Mesodermal cell (in vitro differentiated cells): ENCODE results near the gene PWWP2B.
A peak's percentile ranks its signal among the peaks of the same experiment; 100 is the strongest.

ENCODE experiments used
- H3K27ac ChIP-seq: 2 replicates; pipeline ENCODE4 v1.7.0; 2013; ENCODE audit warnings: mild to moderate bottlenecking, low read depth, low read length, moderate library complexity; ENCODE audit not compliant: severe bottlenecking
- H3K36me3 ChIP-seq: 2 replicates; pipeline ENCODE4 v1.7.1; 2013; ENCODE audit warnings: mild to moderate bottlenecking, low read length, moderate library complexity; ENCODE audit not compliant: control insufficient read depth, insufficient read depth
- H3K4me1 ChIP-seq: one replicate; pipeline ENCODE4 v1.7.1; 2013; ENCODE audit warnings: mild to moderate bottlenecking, low read length; ENCODE audit not compliant: insufficient read depth, control insufficient read depth, poor library complexity, severe bottlenecking
- H3K4me3 ChIP-seq: 2 replicates; pipeline ENCODE4 v1.7.0; 2013; ENCODE audit warnings: low read length, control low read depth, mild to moderate bottlenecking; ENCODE audit not compliant: insufficient read depth, poor library complexity, severe bottlenecking; ENCODE audit errors: extremely low read depth
- H3K9me3 ChIP-seq: 2 replicates; pipeline ENCODE4 v1.7.1; 2013; ENCODE audit warnings: mild to moderate bottlenecking, low read length, moderate library complexity; ENCODE audit not compliant: control insufficient read depth
- WGBS, 2 experiments: methylation state at CpG; one replicate each; pipeline ENCODE4 v1.1.5; 2013; ENCODE audit warnings: missing lambda C conversion rate in 2 of 2; ENCODE audit not compliant: insufficient coverage in 2 of 2; 5-methylcytosine and 5-hydroxymethylcytosine counted together

Gene PWWP2B

DNA sequence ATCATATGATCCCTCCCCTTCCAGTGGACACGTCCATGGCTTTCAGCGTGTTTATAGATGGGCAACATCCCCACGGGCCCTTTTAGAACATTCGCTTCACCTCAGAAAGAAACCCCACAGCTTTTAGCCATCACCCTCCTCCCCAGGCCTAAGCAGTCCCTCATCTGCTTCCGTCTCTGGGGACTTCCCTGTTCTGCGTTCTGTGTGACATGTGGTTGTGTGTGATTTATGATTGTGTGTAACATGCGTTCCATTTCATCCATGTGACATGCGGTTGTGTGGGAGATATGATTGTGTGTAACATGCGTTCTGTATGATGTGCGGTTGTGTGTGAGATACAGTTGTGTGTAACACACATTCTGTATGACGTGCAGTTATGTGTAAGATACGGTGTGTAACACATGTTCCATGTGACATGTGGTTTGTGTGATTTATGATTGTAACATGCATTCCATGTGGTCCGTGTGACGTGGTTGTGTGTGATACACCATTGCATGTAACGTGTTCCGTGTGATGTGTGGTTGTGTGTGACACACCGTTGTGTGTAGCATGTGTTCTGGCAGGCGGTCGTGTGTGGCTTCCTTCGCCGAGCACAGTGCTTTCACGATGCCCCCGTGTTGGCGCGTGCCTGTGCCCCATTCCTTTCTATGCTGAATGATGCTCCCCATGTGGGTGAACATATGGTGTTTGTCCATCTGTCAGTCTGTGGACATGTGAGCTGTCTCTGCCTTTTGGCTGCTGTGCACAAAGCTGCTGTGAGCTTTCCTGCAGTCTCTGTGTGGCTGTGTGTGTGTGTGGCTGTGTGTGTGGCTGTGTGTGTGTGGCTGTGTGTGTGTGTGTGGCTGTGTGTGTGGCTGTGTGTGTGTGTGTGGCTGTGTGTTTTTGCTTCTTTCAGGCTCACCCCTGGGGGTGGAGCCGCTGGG is 26.2 kb downstream of the PWWP2B start:
- H3K36me3 ChIP-seq = no peaks in the 10 kb centered on the region
- no peak overlapping the region for H3K27ac ChIP-seq
- WGBS, 2 experiments = 94 to 96% methylated on average over 24 of the region's 26 CpGs
- H3K9me3 ChIP-seq = no peaks in the 10 kb centered on the region
- no peak overlapping the region for H3K4me3 ChIP-seq
- H3K4me1 ChIP-seq = peaks cover 25% of the 10 kb centered on the region

DNA sequence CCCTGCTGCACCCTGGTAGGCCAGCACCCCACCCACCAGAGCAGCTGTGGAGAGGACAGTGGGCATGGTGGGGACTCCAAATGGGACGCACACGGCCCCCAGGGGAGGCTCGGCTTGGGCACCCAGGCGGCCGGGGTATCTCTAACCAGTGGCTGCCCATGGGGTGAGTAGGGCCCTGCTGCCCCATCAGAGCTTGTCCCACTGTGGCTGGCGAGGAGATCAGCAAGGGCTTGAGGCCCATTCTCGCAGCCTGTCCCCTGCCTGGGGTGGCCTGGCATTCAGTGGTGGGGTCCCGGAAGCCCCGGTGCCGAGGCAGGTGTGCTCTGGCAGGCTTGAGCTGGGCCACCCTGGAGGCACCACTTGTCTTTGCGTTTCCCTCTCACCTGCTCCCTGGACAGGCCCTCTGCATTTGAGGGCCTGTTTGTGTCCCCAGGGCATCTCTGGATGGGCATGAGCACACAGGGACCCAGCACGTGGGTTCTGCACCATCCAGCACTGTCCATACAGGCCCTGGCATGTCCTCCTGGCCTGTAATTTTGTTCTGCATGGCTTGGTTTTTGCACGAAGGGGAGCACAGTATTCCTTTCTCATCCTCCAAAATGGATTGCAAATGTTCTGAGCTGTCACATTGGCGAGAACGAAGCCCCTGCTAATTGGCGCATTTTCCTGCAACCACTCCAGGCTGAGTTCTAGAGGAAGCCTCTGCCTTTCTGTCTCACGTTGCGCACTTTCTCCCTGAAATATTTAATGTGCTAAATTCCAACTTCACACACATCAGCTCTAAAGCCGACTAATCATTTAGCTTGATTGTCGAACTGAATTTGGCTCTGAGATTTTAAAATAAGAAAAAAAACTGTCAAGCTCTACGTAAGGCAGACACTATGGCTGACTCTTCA is 27.2 kb downstream of the PWWP2B start:
- 91 to 94% methylated on average over 19 to 20 of the region's 21 CpGs for WGBS, 2 experiments
- no peaks in the 10 kb centered on the region for H3K36me3 ChIP-seq
- H3K27ac ChIP-seq = peak overlapping the region; percentile 5
- no peak overlapping the region for H3K4me3 ChIP-seq
- H3K9me3 ChIP-seq = no peaks in the 10 kb centered on the region
- H3K4me1 ChIP-seq = peaks cover 15% of the 10 kb centered on the region

DNA sequence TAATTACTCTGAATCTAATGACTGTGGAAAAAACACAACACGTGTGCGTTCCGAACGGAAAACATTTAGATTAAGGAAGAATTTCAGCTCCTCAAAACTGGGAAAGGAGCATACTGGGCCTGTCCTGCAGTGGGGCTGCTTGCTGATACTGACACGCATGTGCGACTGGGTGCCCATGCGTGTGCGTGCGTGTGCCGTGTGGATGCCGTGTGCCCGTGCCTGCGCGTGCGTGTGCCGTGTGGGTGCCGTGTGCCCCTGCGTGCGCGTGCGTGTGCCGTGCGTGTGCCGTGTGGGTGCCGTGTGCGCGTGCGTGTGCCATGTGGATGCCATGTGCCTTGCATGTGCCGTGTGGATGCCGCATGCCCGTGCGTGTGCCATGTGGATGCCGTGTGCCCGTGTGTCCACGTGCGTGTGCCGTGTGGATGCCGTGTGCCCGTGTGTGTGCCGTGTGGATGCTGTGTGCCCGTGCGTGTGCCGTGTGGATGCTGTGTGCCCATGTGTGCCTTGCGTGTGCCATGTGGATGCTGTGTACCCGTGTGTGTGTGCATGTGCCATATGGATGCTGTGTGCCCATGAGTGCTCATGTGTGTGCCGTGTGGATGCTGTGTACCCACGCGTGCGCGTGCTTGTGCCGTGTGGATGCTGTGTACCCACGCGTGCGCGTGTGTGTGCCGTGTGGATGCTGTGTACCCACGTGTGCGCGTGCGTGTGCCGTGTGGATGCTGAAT is 28.2 kb downstream of the PWWP2B start:
- WGBS, 2 experiments = 98% methylated on average over 60 to 61 of the region's 61 CpGs
- H3K9me3 ChIP-seq = no peaks in the 10 kb centered on the region
- H3K36me3 ChIP-seq = no peaks in the 10 kb centered on the region
- no peak overlapping the region for H3K4me3 ChIP-seq
- no peak overlapping the region for H3K27ac ChIP-seq
- H3K4me1 ChIP-seq = peaks cover 15% of the 10 kb centered on the region

DNA sequence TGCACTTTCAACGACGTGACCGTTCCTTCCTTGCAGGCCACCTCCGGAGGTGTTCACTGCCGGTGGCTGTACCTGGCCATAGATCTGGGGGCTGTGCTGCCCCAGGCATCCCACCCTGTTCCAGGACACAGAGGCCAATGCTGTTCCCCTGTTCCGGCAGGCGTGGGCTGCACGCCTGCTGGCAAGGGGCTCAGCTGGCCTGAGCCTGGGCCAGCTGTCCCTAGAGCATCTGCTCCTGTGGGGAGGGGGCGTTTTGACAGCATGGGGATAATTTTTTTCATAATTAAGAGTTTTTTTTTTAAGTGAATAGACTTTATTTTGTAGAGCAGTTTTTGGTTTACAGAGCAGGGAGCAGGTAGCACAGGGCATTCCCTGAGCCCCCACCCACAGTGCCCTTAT is 28.8 kb downstream of the PWWP2B start:
- Histone ChIP-seq H3K9me3 (no peaks in the 10 kb centered on the region), H3K4me3 (no peak overlapping the region), H3K27ac (no peak overlapping the region), H3K36me3 (no peaks in the 10 kb centered on the region), H3K4me1 (peaks cover 15% of the 10 kb centered on the region)
- 96 to 99% methylated on average over 4 to 8 of the region's 9 CpGs for WGBS, 2 experiments

DNA sequence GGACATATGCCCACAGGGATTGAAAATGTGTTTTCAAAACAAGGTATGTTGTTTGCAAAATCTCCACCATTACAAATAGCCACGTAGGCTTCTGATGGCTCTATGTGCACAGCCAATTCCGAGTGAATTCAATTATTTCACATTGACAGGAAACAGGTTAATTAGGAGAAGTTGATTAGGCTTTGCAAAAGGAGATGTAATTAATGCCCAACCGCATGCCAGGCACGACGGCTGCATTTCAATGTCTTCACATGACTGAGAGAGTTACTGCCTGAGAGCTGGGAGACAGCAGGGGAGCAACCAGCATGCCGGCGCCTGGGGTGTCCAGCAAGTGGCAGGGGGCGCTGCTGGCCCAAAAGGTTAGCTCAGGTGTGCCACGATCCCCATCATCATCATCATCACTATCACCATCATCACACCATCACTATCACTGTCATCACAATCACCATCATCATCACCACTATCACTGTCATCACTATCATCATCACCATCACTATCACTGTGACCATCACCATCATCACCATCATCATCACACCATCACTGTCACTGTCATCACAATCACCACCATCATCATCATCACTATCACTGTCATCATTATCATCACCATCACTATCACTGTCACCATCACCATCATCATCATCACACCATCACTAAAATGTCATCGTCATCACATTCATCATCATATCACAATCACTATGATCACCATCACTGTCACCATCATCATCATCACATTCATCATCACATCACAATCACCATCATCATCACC is 30.2 kb downstream of the PWWP2B start:
- peaks cover under 1% of the 10 kb centered on the region for H3K4me1 ChIP-seq
- no peak overlapping the region for H3K27ac ChIP-seq
- no peaks in the 10 kb centered on the region for H3K9me3 ChIP-seq
- no peak overlapping the region for H3K4me3 ChIP-seq
- 73 to 76% methylated on average over 7 to 8 of the region's 10 CpGs for WGBS, 2 experiments
- no peaks in the 10 kb centered on the region for H3K36me3 ChIP-seq

DNA sequence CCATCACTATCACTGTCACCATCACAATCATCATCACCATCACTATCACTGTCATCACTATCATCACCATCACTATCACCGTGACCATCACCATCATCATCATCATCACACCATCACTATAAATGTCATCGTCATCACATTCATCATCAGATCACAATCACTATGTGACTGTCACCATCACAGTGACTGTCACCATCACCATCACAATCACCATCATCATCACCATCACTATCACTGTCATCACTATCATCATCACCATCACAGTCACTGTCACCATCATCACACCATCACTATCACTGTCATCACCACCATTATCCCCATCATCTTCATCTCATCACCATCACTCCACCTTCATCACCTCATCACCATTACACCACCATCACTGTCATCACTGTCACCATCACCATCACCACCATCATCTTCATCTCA is 31.0 kb downstream of the PWWP2B start:
- H3K9me3 ChIP-seq = no peaks in the 10 kb centered on the region
- no peak overlapping the region for H3K27ac ChIP-seq
- no peaks in the 10 kb centered on the region for H3K36me3 ChIP-seq
- 93 to 96% methylated on average over 2 of the region's 2 CpGs for WGBS, 2 experiments
- no peaks in the 10 kb centered on the region for H3K4me1 ChIP-seq
- no peak overlapping the region for H3K4me3 ChIP-seq

DNA sequence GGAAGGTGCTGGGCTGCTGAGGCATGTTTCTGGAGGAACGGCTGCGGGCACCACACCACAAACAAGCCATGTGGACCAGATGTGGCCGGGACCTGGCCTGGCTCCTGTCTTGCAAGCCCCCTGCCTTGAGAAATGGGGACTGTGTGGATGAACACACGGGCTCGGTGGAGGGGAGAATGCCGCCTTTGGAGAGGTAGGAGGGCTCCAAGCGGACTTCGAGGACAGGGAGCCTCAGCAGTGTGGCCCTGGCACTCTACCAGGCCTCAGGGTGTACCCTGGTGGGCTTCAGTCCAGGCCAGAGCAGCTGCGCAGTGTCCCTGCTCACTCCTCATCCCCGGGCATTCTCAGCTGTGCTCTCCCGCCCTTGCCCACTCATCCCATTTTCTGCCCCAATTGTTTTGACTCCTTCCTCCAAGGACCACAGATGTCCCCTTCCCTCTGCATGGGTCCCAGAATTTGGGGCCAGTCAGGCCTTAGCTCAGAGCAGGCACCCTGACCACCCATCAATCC is 31.5 kb downstream of the PWWP2B start:
- 96 to 97% methylated on average over 8 to 11 of the region's 11 CpGs for WGBS, 2 experiments
- no peak overlapping the region for H3K27ac ChIP-seq
- no peak overlapping the region for H3K4me3 ChIP-seq

DNA sequence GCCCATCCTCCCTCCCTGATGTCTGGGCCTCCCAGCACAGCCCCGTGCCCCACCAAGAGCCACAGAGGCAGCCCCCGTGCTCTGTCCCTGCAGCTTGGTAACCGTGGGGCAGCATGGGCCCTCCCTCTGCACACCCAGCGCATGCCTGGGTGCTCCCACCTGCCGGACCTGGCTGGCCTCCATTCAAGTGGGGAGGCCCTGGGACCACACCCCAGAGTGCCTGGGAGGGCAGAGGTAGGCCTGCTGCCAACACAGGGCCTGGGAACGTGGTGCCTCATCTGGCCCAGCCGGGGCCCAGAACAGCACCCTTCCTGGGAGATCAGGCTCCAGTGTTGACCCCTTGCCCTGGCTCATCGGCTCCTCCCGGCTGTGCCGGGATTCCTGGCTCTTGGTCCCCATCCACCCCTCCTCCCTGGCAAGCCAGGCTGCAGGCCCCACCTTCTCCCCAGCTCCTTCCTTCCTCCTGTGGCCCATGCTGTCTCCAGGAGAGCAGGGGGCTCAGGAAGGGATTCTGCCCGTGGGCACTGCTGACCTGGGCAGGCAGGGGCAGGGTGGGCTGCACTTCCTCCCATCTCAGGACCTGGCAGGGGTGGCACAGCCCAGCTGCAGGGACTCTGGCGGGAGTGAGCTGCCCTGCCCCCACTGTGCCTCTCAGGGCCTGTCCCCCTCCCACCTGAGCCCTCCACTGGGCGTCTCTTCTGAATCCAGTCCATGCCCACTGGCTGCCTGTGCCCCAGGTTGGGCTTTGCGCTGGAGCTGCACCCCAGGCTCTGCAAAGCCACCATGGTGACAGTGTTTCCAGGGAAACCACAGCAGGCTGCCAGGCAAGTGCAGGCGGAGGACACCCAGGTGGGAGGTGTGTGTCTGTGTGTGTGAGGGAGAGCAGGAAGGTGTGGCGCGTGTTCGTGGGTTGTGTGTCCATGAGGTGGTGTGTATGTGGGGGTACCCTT is 32.6 kb downstream of the PWWP2B start:
- Histone ChIP-seq H3K27ac (no peak overlapping the region), H3K4me3 (no peak overlapping the region), H3K36me3 (no peaks in the 10 kb centered on the region), H3K9me3 (no peaks in the 10 kb centered on the region), H3K4me1 (no peaks in the 10 kb centered on the region)
- 90 to 93% methylated on average over 12 to 16 of the region's 18 CpGs for WGBS, 2 experiments

More for the DNA sequence above, 31.5 kb downstream of the PWWP2B start:
- Histone ChIP-seq H3K9me3 (no peaks in the 10 kb centered on the region), H3K36me3 (no peaks in the 10 kb centered on the region), H3K4me1 (no peaks in the 10 kb centered on the region)

DNA sequence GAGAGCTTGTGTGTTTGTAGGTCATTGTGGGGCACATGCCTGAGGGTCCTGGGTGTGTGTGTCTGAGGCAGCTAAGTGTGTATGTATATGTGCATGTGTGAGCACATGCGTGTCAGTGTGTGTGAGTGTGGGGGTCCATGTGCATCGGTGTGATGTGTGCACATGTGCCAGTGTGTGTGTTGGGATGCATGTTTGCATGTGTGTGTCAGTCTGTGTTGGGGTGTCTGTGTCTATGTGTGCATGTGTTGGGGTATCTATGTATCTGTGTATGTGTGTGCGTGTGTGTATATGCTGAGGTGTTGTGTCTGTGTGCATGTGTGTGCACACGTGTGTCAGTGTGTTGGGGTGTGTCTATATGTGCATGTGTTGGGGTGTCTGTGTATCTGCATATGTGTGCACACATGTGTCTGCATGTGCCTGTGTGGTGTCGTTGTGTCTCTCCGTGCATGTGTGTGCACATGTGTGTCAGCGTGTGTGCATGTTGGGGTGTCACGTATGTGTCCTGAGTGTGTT is 33.3 kb downstream of the PWWP2B start:
- no peaks in the 10 kb centered on the region for H3K36me3 ChIP-seq
- 85 to 94% methylated on average over 4 to 8 of the region's 8 CpGs for WGBS, 2 experiments
- no peaks in the 10 kb centered on the region for H3K9me3 ChIP-seq
- no peaks in the 10 kb centered on the region for H3K4me1 ChIP-seq
- H3K4me3 ChIP-seq = no peak overlapping the region
- H3K27ac ChIP-seq = no peak overlapping the region
